ENCODE results near the gene ZNF81. TPM values are rescaled to one million over a fixed set of nuclear protein-coding genes. Genes with fewer than 3 reads are reported as not detected.
"Not testable (repeated sequence)": the region's sequence is repeated elsewhere in the genome, so short reads cannot be mapped to it uniquely, and the experiment has no call there.

Gene ZNF81
- total RNA-seq, 2 experiments from 2014 or later = 8.6 to 9.4 TPM

- Mint-ChIP-seq H3K27ac (no peak overlapping the region), H3K9me3 (no peaks in the 10 kb centered on the region), H3K4me1 (no peaks in the 10 kb centered on the region), H3K4me3 (no peak overlapping the region), H3K27me3 (no peaks in the 10 kb centered on the region), H3K36me3 (ENCODE audit: low read depth) (no peaks in the 10 kb centered on the region)
- peak; percentile 19 for DNase-seq
- ChIA-PET CTCF (no interaction called here), POLR2A (no interaction called here)
Measured at GRCh38 chrX:47958761-47959342, 122.2 kb downstream of the ZNF81 start.

- Mint-ChIP-seq H3K27ac (no peak overlapping the region), H3K4me3 (no peak overlapping the region), H3K27me3 (no peaks in the 10 kb centered on the region), H3K36me3 (ENCODE audit: low read depth) (no peaks in the 10 kb centered on the region), H3K9me3 (peaks cover 7% of the 10 kb centered on the region), H3K4me1 (no peaks in the 10 kb centered on the region)
- no peak for DNase-seq
- ChIA-PET POLR2A (no interaction called here), CTCF (no interaction called here)
Measured at GRCh38 chrX:47960406-47960805, 123.7 kb downstream of the ZNF81 start.

- H3K36me3 Mint-ChIP-seq (ENCODE audit: low read depth); POLR2A ChIA-PET; H3K27ac Mint-ChIP-seq; H3K27me3 Mint-ChIP-seq; H3K4me1 Mint-ChIP-seq; DNase-seq; H3K9me3 Mint-ChIP-seq; CTCF ChIA-PET; H3K4me3 Mint-ChIP-seq: not testable (repeated sequence)
Measured at GRCh38 chrX:47961830-47962229, 125.1 kb downstream of the ZNF81 start.

DNA sequence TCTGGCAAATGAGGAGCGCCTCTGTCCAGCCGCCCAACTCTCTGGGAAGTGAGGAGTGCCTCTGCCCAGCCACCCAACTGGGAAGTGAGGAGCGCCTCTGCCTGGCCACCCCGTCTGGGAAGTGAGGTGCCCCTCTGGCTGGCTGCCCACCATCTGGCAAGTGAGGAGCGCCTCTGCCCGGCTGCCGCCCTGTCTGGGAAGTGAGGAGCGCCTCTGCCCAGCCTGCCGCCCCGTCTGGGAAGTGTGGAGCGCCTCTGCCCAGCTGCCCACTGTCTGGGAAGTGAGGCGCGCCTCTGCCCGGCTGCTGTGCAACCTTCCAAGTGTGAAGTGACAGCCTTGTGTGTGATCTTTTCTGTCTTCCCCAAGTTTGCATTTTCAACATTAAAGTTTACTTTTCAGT is 128.8 kb downstream of the ZNF81 start:
- H3K36me3 Mint-ChIP-seq (ENCODE audit: low read depth); H3K4me1 Mint-ChIP-seq; DNase-seq; POLR2A ChIA-PET; H3K27me3 Mint-ChIP-seq; H3K4me3 Mint-ChIP-seq; H3K27ac Mint-ChIP-seq; CTCF ChIA-PET: not testable (repeated sequence)
- peaks cover 20% of the 10 kb centered on the region for H3K9me3 Mint-ChIP-seq

Other genes with a start within 250 kb of the ZNF81 start
- gene SYN1, start 217.0 kb upstream of the ZNF81 start, total RNA-seq = under 1 TPM; 0.35 TPM
- 10 to 100 TPM; 25.9 to 45.1 TPM for gene CFP, start 207.0 kb upstream of the ZNF81 start, total RNA-seq
- 10 to 100 TPM; 56.4 to 61.1 TPM for gene ELK1, start 186.3 kb upstream of the ZNF81 start, total RNA-seq
- gene UXT, start 177.7 kb upstream of the ZNF81 start, total RNA-seq = 100 to 1,000 TPM; 181 to 187 TPM
- 10 to 100 TPM; 10.5 to 12.3 TPM for gene ZNF182, start 167.1 kb downstream of the ZNF81 start, total RNA-seq
- under 1 TPM; 0.32 to 0.40 TPM for gene SPACA5, start 170.1 kb downstream of the ZNF81 start, total RNA-seq
- under 1 TPM; 0.52 to 0.87 TPM for gene ZNF630, start 234.7 kb downstream of the ZNF81 start, total RNA-seq

Data from activated CD4-positive, alpha-beta T cell treated with anti-CD3 and anti-CD28 coated beads, Interleukin-2, amount 10 ng/mL, durations not matched to agents 7 days and 5 days (primary cell).